Neutrophil (primary cell): ENCODE results near the gene TACR1.

ENCODE experiments used
- H3K27ac ChIP-seq: fragments of 200-600 bp; sonication (generic); 2 replicates; pipeline ENCODE4 v1.5.1; 2016; ENCODE audit warnings: mild to moderate bottlenecking, moderate library complexity
- H3K27me3 ChIP-seq: fragments of 200-600 bp; sonication (generic); 2 replicates; pipeline ENCODE4 v1.6.0; 2016; ENCODE audit warnings: mild to moderate bottlenecking
- H3K36me3 ChIP-seq: fragments of 200-600 bp; sonication (generic); 2 replicates; pipeline ENCODE4 v1.5.1; 2017
- H3K4me1 ChIP-seq, 2 experiments: fragments of 200-600 bp in 1 of 2; sonication (generic) in 1 of 2; 1 replicate in 1 of 2; 2 replicates in 1 of 2; pipeline versions ENCODE4 v1.5.1 to v1.6.1; 2013 to 2016; ENCODE audit warnings: low read depth in 1 of 2, low read length in 1 of 2, mild to moderate bottlenecking in 1 of 2, moderate library complexity in 1 of 2; ENCODE audit not compliant: control insufficient read depth in 1 of 2, insufficient read depth in 1 of 2
- H3K4me3 ChIP-seq, 2 experiments: fragments of 200-600 bp in 1 of 2; sonication (generic) in 1 of 2; 1 replicate in 1 of 2; 2 replicates in 1 of 2; pipeline ENCODE4 v1.5.1; 2013 to 2016; ENCODE audit warnings: low read depth in 1 of 2, low read length in 1 of 2, mild to moderate bottlenecking in 1 of 2, moderate library complexity in 1 of 2
- H3K9me3 ChIP-seq: fragments of 200-600 bp; sonication (generic); 2 replicates; pipeline ENCODE4 v1.5.1; 2016
- TF ChIP-seq, protein P1 (sequence below): fragments of 200-600 bp; sonication (generic); IDR thresholded peaks from 2 replicates; pipeline ENCODE4 v1.5.1; 2016; ENCODE audit warnings: antibody characterized with exemption

The TACR1 gene

GRCh38 chr2:75027886-75028285, 171.4 kb downstream of the TACR1 start:
- Histone ChIP-seq H3K4me3 (no peak overlapping the region), H3K27me3 (no peaks in the 10 kb centered on the region), H3K9me3 (no peaks in the 10 kb centered on the region), H3K27ac (no peak overlapping the region), H3K4me1 (no peaks in the 10 kb centered on the region), H3K36me3 (no peaks in the 10 kb centered on the region)
- TF ChIP-seq, protein P1, sequence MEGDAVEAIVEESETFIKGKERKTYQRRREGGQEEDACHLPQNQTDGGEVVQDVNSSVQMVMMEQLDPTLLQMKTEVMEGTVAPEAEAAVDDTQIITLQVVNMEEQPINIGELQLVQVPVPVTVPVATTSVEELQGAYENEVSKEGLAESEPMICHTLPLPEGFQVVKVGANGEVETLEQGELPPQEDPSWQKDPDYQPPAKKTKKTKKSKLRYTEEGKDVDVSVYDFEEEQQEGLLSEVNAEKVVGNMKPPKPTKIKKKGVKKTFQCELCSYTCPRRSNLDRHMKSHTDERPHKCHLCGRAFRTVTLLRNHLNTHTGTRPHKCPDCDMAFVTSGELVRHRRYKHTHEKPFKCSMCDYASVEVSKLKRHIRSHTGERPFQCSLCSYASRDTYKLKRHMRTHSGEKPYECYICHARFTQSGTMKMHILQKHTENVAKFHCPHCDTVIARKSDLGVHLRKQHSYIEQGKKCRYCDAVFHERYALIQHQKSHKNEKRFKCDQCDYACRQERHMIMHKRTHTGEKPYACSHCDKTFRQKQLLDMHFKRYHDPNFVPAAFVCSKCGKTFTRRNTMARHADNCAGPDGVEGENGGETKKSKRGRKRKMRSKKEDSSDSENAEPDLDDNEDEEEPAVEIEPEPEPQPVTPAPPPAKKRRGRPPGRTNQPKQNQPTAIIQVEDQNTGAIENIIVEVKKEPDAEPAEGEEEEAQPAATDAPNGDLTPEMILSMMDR = no peak

- no peaks in the 10 kb centered on the region for H3K9me3 ChIP-seq
- TF ChIP-seq, protein P1 = no peak
- H3K4me3 ChIP-seq = no peak overlapping the region
- H3K27me3 ChIP-seq = no peaks in the 10 kb centered on the region
- no peaks in the 10 kb centered on the region for H3K36me3 ChIP-seq
- H3K27ac ChIP-seq = no peak overlapping the region
- H3K4me1 ChIP-seq = no peaks in the 10 kb centered on the region
Measured at GRCh38 chr2:75025633-75026380, 173.5 kb downstream of the TACR1 start.

DNA sequence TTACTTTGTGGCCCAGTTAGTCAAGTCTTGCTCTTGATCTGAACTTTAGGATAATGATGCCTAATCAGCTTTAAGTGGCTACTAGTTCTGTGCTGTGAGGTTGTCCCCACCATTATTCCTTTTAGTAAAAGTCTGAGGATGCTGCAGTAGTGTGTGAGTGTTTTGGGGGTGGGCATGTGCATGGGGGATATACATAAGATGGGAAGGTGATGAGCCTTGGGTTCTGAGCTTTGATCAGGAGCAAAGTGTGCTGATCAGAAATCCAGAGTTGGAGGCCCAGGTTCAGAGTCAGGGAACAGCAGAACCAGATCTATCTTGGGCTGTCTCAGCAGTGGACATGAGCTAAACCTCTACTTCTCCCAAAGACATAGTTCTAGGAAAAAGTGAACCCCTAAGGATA, 174.1 kb downstream of the TACR1 start:
- no peak overlapping the region for H3K4me3 ChIP-seq
- no peak overlapping the region for H3K27ac ChIP-seq
- no peaks in the 10 kb centered on the region for H3K9me3 ChIP-seq
- no peaks in the 10 kb centered on the region for H3K36me3 ChIP-seq
- H3K27me3 ChIP-seq = no peaks in the 10 kb centered on the region
- no peaks in the 10 kb centered on the region for H3K4me1 ChIP-seq
- TF ChIP-seq, protein P1 = no peak

DNA sequence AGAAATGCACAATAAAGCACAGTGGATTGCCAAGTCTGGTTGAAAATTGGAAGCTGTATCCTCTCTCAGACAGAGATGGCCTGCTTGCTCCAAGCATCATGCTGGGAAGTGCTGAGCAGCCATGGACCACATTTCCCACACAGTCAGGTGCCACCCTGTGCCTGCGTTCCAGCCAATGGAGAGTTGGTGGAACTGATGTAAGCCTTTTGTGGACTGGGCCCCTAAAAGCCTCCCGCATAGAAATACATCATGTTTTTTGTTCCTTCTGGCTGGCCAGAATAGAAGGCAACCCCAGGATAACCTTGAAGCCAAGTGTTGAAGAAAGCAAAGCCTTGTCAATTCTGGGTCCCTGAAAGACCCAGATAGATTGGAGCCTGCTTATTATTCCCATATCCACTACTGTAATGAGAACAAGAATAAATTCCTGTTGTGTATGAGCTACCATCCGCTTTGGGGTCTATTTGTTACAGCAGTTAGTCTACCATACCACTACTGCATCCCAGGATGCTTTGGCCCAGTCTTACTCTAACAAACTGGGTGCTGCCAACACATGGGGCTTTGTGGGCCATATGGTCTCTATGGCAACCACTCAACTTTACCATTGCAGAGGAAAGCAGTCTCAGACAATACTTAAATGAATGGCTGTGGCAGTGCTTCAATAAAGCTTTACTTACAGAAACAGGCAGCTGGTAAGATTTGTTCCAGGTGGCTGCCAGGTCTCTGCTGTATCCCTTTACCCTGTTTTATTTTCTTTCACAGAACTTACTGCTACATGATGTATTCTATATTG, 175.5 kb downstream of the TACR1 start:
- Histone ChIP-seq H3K4me1 (no peaks in the 10 kb centered on the region), H3K27ac (no peak overlapping the region), H3K4me3 (no peak overlapping the region), H3K36me3 (no peaks in the 10 kb centered on the region), H3K9me3 (no peaks in the 10 kb centered on the region), H3K27me3 (no peaks in the 10 kb centered on the region)
- TF ChIP-seq, protein P1 = no peak

- TF ChIP-seq, protein P1 = no peak
- Histone ChIP-seq H3K4me3 (no peak overlapping the region), H3K36me3 (no peaks in the 10 kb centered on the region), H3K27ac (no peak overlapping the region), H3K27me3 (no peaks in the 10 kb centered on the region), H3K4me1 (no peaks in the 10 kb centered on the region), H3K9me3 (no peaks in the 10 kb centered on the region)
Measured at GRCh38 chr2:75022516-75022915, 176.8 kb downstream of the TACR1 start.
